Measurements from ENCODE around the gene NHS. TPM values are rescaled to one million over a fixed set of nuclear protein-coding genes. Genes with fewer than 3 reads are reported as not detected.

The NHS gene
- total RNA-seq, 1 experiment from 2014 or later, result 19.5 TPM

GRCh38 chrX:17465802-17466201, 90.8 kb downstream of the NHS start:
- no TSS peak for BruUV-seq (replicated peaks)
- Mint-ChIP-seq H3K27ac (ENCODE audit: unreplicated experiment) (no peak overlapping the region), H3K27me3 (ENCODE audit: unreplicated experiment) (no peaks in the 10 kb centered on the region), H3K4me1 (ENCODE audit: low read depth, unreplicated experiment) (peaks cover 15% of the 10 kb centered on the region), H3K9me3 (ENCODE audit: low read depth, unreplicated experiment) (no peaks in the 10 kb centered on the region), H3K36me3 (ENCODE audit: insufficient read depth, unreplicated experiment) (no peaks in the 10 kb centered on the region), H3K4me3 (ENCODE audit: low read depth, unreplicated experiment) (no peak overlapping the region)
- DNase-seq, result no peak
- no peak for TF ChIP-seq CTCF (IDR thresholded peaks at IDR 0.05; ENCODE audit: unreplicated experiment)
- CTCF ChIA-PET, result interaction anchor here (0.7 kb wide), 1 partner anchor 230 kb away, joined by 3 read pairs; no protein-coding TSS in a partner anchor
- intact Hi-C loops (cut with micrococcal nuclease; ENCODE audit: unreplicated experiment), result no loop called here

GRCh38 chrX:17470136-17470535, 95.1 kb downstream of the NHS start:
- no peak overlapping the region for H3K27ac Mint-ChIP-seq (ENCODE audit: unreplicated experiment)
- no peaks in the 10 kb centered on the region for H3K27me3 Mint-ChIP-seq (ENCODE audit: unreplicated experiment)
- BruUV-seq (replicated peaks), result no TSS peak
- intact Hi-C loops (cut with micrococcal nuclease; ENCODE audit: unreplicated experiment), result no loop called here
- TF ChIP-seq CTCF (IDR thresholded peaks at IDR 0.05; ENCODE audit: unreplicated experiment), result no peak
- H3K4me1 Mint-ChIP-seq (ENCODE audit: low read depth, unreplicated experiment), result peaks cover 8% of the 10 kb centered on the region
- H3K36me3 Mint-ChIP-seq (ENCODE audit: insufficient read depth, unreplicated experiment), result no peaks in the 10 kb centered on the region
- no peak overlapping the region for H3K4me3 Mint-ChIP-seq (ENCODE audit: low read depth, unreplicated experiment)
- H3K9me3 Mint-ChIP-seq (ENCODE audit: low read depth, unreplicated experiment), result no peaks in the 10 kb centered on the region
- DNase-seq, result no peak
- CTCF ChIA-PET, result no interaction called here

- TF ChIP-seq CTCF (IDR thresholded peaks at IDR 0.05; ENCODE audit: unreplicated experiment), result no peak
- Mint-ChIP-seq H3K4me3 (ENCODE audit: low read depth, unreplicated experiment) (no peak overlapping the region), H3K27ac (ENCODE audit: unreplicated experiment) (no peak overlapping the region), H3K4me1 (ENCODE audit: low read depth, unreplicated experiment) (peaks cover 8% of the 10 kb centered on the region), H3K36me3 (ENCODE audit: insufficient read depth, unreplicated experiment) (no peaks in the 10 kb centered on the region), H3K27me3 (ENCODE audit: unreplicated experiment) (no peaks in the 10 kb centered on the region), H3K9me3 (ENCODE audit: low read depth, unreplicated experiment) (no peaks in the 10 kb centered on the region)
- CTCF ChIA-PET, result no interaction called here
- no TSS peak for BruUV-seq (replicated peaks)
- intact Hi-C loops (cut with micrococcal nuclease; ENCODE audit: unreplicated experiment), result no loop called here
- DNase-seq, result no peak
Observed at GRCh38 chrX:17471121-17471520, 96.1 kb downstream of the NHS start.

- CTCF ChIA-PET, result no interaction called here
- no TSS peak for BruUV-seq (replicated peaks)
- Mint-ChIP-seq H3K27ac (ENCODE audit: unreplicated experiment) (no peak overlapping the region), H3K27me3 (ENCODE audit: unreplicated experiment) (no peaks in the 10 kb centered on the region), H3K4me1 (ENCODE audit: low read depth, unreplicated experiment) (peaks cover 8% of the 10 kb centered on the region), H3K4me3 (ENCODE audit: low read depth, unreplicated experiment) (no peak overlapping the region), H3K9me3 (ENCODE audit: low read depth, unreplicated experiment) (no peaks in the 10 kb centered on the region), H3K36me3 (ENCODE audit: insufficient read depth, unreplicated experiment) (no peaks in the 10 kb centered on the region)
- no peak for TF ChIP-seq CTCF (IDR thresholded peaks at IDR 0.05; ENCODE audit: unreplicated experiment)
- DNase-seq, result no peak
- intact Hi-C loops (cut with micrococcal nuclease; ENCODE audit: unreplicated experiment), result no loop called here
Observed at GRCh38 chrX:17471861-17472260, 96.9 kb downstream of the NHS start.

Data from Calu3 (cell line).